HCT116 (cell line): Measurements from ENCODE around the gene KDM5A. TPM values are rescaled to one million over a fixed set of nuclear protein-coding genes. Genes with fewer than 3 reads are reported as not detected.
"Not testable (repeated sequence)": the region's sequence is repeated elsewhere in the genome, so short reads cannot be mapped to it uniquely, and the experiment has no call there.

Source experiments
- ATAC-seq: fragments of 200-7000 bp; cut with Tn5 transposase; 2 replicates; pipeline ENCODE4 v1.9.1; 2020; ENCODE audit warnings: mild to moderate bottlenecking, moderate library complexity
- BruUV-seq: library from RNA; stranded (reverse); fragments of 400-500 nt; replicated peaks from 2 replicates; lab custom pipeline; 2021; lab: Mats Ljungman, UMichigan
- CTCF ChIA-PET: fragments of 300-600 bp; sonication (Branson Sonifier 250); formaldehyde crosslinking; loops from one replicate; lab custom pipeline; 2021; ENCODE audit warnings: antibody characterized with exemption; lab: Charles Lee
- POLR2A ChIA-PET: fragments of 300-600, 350-600 bp; sonication (Branson Sonifier 250); formaldehyde crosslinking; loops from one replicate; lab custom pipeline; 2021; ENCODE audit warnings: antibody characterized with exemption; lab: Charles Lee
- RAD21 ChIA-PET, 2 experiments: fragments of 300-600 bp; sonication (Branson Sonifier 250); formaldehyde crosslinking; loops; one replicate each; lab custom pipeline; 2023; ENCODE audit warnings: low total read pairs in 2 of 2; ENCODE audit not compliant: uncharacterized antibody in 2 of 2, unreplicated experiment in 2 of 2, low non-redundant PET in 1 of 2; lab: Charles Lee
- DNase-seq: peaks from one replicate; pipeline ENCODE4 v3.0.0-alpha.2; 2010; ENCODE audit warnings: low read depth, low spot score
- H2AFZ ChIP-seq: fragments of 200-600 bp; shearing (Covaris generic), sonication (generic); 2 replicates; pipeline ENCODE4 v1.6.1; 2017; ENCODE audit warnings: low read depth, mixed run types, mixed read lengths, antibody characterized with exemption, low read length; ENCODE audit not compliant: poor library complexity, severe bottlenecking
- H3K27ac ChIP-seq: 2 replicates; pipeline ENCODE4 v1.5.1; 2012; ENCODE audit warnings: low read depth, low read length
- H3K27me3 ChIP-seq: fragments of 200-600 bp; sonication (generic); 2 replicates; pipeline ENCODE4 v1.6.1; 2016; ENCODE audit warnings: mixed run types, low read length, mixed read lengths; ENCODE audit not compliant: insufficient read depth
- H3K36me3 ChIP-seq, 2 experiments: fragments of 200-500 bp in 1 of 2; fragments of 200-600 bp in 1 of 2; sonication (Bioruptor generic) in 1 of 2; sonication (generic) in 1 of 2; 2 replicates each; pipeline versions ENCODE4 v1.5.1 to v1.6.1; 2014 to 2016; ENCODE audit warnings: low read length in 2 of 2, inconsistent platforms in 1 of 2, mixed read lengths in 1 of 2, mixed run types in 1 of 2; ENCODE audit not compliant: insufficient read depth in 2 of 2, control insufficient read depth in 1 of 2
- H3K4me1 ChIP-seq, 2 experiments: fragments of 200-600 bp in 1 of 2; sonication (generic) in 1 of 2; 2 replicates each; pipeline versions ENCODE4 v1.5.1 to v1.6.1; 2012 to 2017; ENCODE audit warnings: low read length in 2 of 2, inconsistent platforms in 1 of 2, mild to moderate bottlenecking in 1 of 2, mixed read lengths in 1 of 2, mixed run types in 1 of 2, moderate library complexity in 1 of 2; ENCODE audit not compliant: insufficient read depth in 2 of 2, control insufficient read depth in 1 of 2
- H3K4me2 ChIP-seq: fragments of 200-600 bp; sonication (generic); 2 replicates; pipeline ENCODE4 v1.6.1; 2017; ENCODE audit warnings: mixed run types, low read length, mixed read lengths
- H3K4me3 ChIP-seq, 2 experiments: fragments of 200-600 bp in 1 of 2; sonication (generic) in 1 of 2; replicated peaks in 1 of 2; 2 replicates each; pipeline ENCODE4 v1.5.1; 2011 to 2016; ENCODE audit warnings: low read length in 2 of 2, control low read depth in 1 of 2, low read depth in 1 of 2, mild to moderate bottlenecking in 1 of 2, mixed read lengths in 1 of 2, mixed run types in 1 of 2
- H3K79me2 ChIP-seq: fragments of 200-600 bp; sonication (generic); 2 replicates; pipeline ENCODE4 v1.6.1; 2017; ENCODE audit warnings: mild to moderate bottlenecking, mixed run types, low read length, moderate library complexity, mixed read lengths; ENCODE audit not compliant: insufficient read depth
- H3K9ac ChIP-seq: fragments of 200-600 bp; sonication (generic); 2 replicates; pipeline ENCODE4 v1.6.1; 2016; ENCODE audit warnings: low read length, mixed read lengths
- H3K9me2 ChIP-seq: fragments of 200-600 bp; sonication (generic), shearing (Covaris generic); 2 replicates; pipeline ENCODE4 v1.6.1; 2017; ENCODE audit warnings: mixed run types, mild to moderate bottlenecking, moderate library complexity; ENCODE audit not compliant: insufficient read depth
- H3K9me3 ChIP-seq, 2 experiments: fragments of 200-500 bp in 1 of 2; fragments of 200-600 bp in 1 of 2; sonication (Bioruptor generic) in 1 of 2; sonication (generic) in 1 of 2; 2 replicates each; pipeline ENCODE4 v1.6.1; 2014 to 2017; ENCODE audit warnings: low read length in 2 of 2, mixed read lengths in 2 of 2, inconsistent platforms in 1 of 2, low read depth in 1 of 2, mild to moderate bottlenecking in 1 of 2, mixed run types in 1 of 2, moderate library complexity in 1 of 2; ENCODE audit not compliant: control insufficient read depth in 1 of 2, insufficient read depth in 1 of 2
- H4K20me1 ChIP-seq: fragments of 200-600 bp; sonication (generic), shearing (Covaris generic); 2 replicates; pipeline ENCODE4 v1.6.1; 2017; ENCODE audit warnings: mixed run types, mild to moderate bottlenecking, moderate library complexity; ENCODE audit not compliant: insufficient read depth
- EZH2phosphoT487 ChIP-seq: fragments of 200-600 bp; IDR thresholded peaks from 2 replicates; pipeline ENCODE4 v1.6.1; 2018; ENCODE audit warnings: antibody characterized with exemption, borderline replicate concordance
- POLR2AphosphoS5 ChIP-seq: IDR thresholded peaks from 2 replicates; pipeline ENCODE4 v1.6.1; 2011; ENCODE audit warnings: mild to moderate bottlenecking, low read depth, low read length, moderate library complexity
- SP1 ChIP-seq: IDR thresholded peaks from 2 replicates; pipeline ENCODE4 v1.6.1; 2012; ENCODE audit warnings: low read depth
- ZFX ChIP-seq: fragments of 450-650 bp; IDR thresholded peaks from 2 replicates; pipeline ENCODE4 v1.6.1; 2017
- intact Hi-C: fragments of 100-400 bp; cut with micrococcal nuclease; formaldehyde crosslinking; loops from 2 replicates; pipeline ENCODE4 v1.10.0; 2022
- total RNA-seq: library from RNA; stranded (reverse); gene quantifications from one replicate; pipeline ENCODE4 v1.2.1, GENCODE V29; 2021; ENCODE audit not compliant: unreplicated experiment

The KDM5A gene
- total RNA-seq, 1 experiment from 2014 or later: 49.0 TPM

DNA sequence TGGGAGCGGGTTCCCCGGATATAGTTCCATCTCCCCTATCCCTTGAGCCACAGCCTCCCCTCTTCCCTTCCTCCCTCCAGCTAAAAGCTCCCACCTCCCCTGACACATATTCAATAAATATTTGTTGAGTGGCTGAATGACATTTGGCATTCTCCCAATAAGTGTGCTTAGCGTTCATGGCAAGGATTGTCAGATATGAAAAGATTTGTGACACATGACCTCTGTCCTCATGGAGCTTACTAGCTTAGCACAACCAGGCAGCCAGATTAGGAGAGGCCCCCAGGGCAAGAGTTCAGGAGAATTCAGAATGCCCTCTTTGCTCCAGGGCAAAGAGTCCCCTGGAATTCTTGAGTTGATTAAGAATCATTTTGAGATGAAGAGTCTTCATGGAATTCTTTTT lies 152.7 kb downstream of the KDM5A start:
- H3K27ac ChIP-seq: no peak overlapping the region
- H3K9ac ChIP-seq: no peak overlapping the region
- H3K36me3 ChIP-seq: no peaks in the 10 kb centered on the region
- no TSS peak for BruUV-seq
- DNase-seq (no peak), ATAC-seq (no peak)
- no peaks in the 10 kb centered on the region for H3K27me3 ChIP-seq
- H3K4me2 ChIP-seq: no peak overlapping the region
- H3K4me1 ChIP-seq: no peaks in the 10 kb centered on the region
- H3K9me3 ChIP-seq: peaks cover 6 to 7% of the 10 kb centered on the region in 2 experiments; a peak in 2 of 4 replicates
- no peak for TF ChIP-seq ZFX
- no peak for TF ChIP-seq SP1
- TF ChIP-seq EZH2phosphoT487: no peak
- TF ChIP-seq POLR2AphosphoS5: no peak
- intact Hi-C loops: no loop called here
- no peak overlapping the region for H3K4me3 ChIP-seq
- ChIA-PET CTCF (no interaction called here), RAD21 (no interaction called here), POLR2A (no interaction called here)
- no peak overlapping the region for H2AFZ ChIP-seq
- no peaks in the 10 kb centered on the region for H4K20me1 ChIP-seq
- H3K79me2 ChIP-seq: no peaks in the 10 kb centered on the region
- no peaks in the 10 kb centered on the region for H3K9me2 ChIP-seq

DNA sequence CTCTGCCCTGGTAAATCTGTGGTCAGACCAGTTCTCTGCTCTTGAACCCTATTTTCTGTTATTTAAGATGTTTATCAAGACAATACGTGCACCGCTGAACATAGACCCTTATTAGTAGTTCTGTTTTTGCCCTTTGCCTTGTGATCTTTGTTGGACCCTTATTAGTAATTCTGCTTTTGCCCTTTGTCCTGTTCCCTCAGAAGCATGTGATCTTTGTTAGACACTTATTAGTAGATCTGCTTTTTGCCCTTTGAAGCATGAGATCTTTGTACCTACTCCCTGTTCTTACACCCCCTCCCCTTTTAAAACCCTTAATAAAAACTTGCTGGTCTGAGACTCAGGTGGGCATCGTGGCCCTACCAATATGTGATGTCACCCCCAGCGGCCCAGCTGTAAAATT lies 153.2 kb downstream of the KDM5A start:
- H3K4me2 ChIP-seq, ATAC-seq, H3K79me2 ChIP-seq, H4K20me1 ChIP-seq, H3K4me3 ChIP-seq, CTCF ChIA-PET, H3K9ac ChIP-seq, H3K9me2 ChIP-seq, H3K27ac ChIP-seq, H3K36me3 ChIP-seq, POLR2A ChIA-PET, DNase-seq, RAD21 ChIA-PET, BruUV-seq, H2AFZ ChIP-seq, H3K4me1 ChIP-seq, H3K27me3 ChIP-seq, intact Hi-C loops, H3K9me3 ChIP-seq: not testable (repeated sequence)
